IMR-90 (cell line): Measurements from ENCODE around the gene PPP2R1B. TPM values are rescaled to one million over a fixed set of nuclear protein-coding genes. Genes with fewer than 3 reads are reported as not detected.

ENCODE experiments used
- ATAC-seq: fragments of 200-7000 bp; cut with Tn5 transposase; 2 replicates; pipeline ENCODE4 v1.9.1; 2020; ENCODE audit warnings: low read depth, mild to moderate bottlenecking, moderate library complexity
- BruUV-seq: library from RNA; stranded (reverse); fragments of 400-500 nt; replicated peaks from 2 replicates; lab custom pipeline; 2021; lab: Mats Ljungman, UMichigan
- CTCF ChIA-PET: fragments of 300-600 bp; formaldehyde crosslinking; extraction: SDS; loops from one replicate; lab custom pipeline; 2021; ENCODE audit warnings: antibody characterized with exemption; lab: Yijun Ruan, JAX
- POLR2A ChIA-PET: fragments of 300-600 bp; sonication (Branson Sonifier 250); formaldehyde crosslinking; loops from one replicate; lab custom pipeline; 2022; ENCODE audit warnings: antibody characterized with exemption; ENCODE audit not compliant: unreplicated experiment; lab: Charles Lee
- DNase-seq: peaks from one replicate; pipeline ENCODE4 v3.0.0; 2013
- H2AFZ ChIP-seq: replicated peaks from 2 replicates; pipeline ENCODE3; 2013; ENCODE audit warnings: low read length, mild to moderate bottlenecking; ENCODE audit not compliant: poor library complexity
- H2AK5ac ChIP-seq: 2 replicates; pipeline ENCODE4 v1.6.1; 2013; ENCODE audit warnings: low read depth, low read length, inconsistent platforms
- H2AK9ac ChIP-seq: replicated peaks from 2 replicates; pipeline ENCODE3; 2013; ENCODE audit warnings: mild to moderate bottlenecking, low read depth, low read length, moderate library complexity; ENCODE audit not compliant: poor library complexity
- H2BK120ac ChIP-seq: 2 replicates; pipeline ENCODE4 v1.6.1; 2013; ENCODE audit warnings: low read depth, low read length, inconsistent platforms
- H2BK15ac ChIP-seq: 3 replicates; pipeline ENCODE4 v1.6.1; 2013; ENCODE audit warnings: low read depth, low read length, inconsistent platforms
- H2BK20ac ChIP-seq: 2 replicates; pipeline ENCODE4 v1.6.1; 2013; ENCODE audit warnings: low read depth, mild to moderate bottlenecking, inconsistent platforms, low read length, moderate library complexity
- H2BK5ac ChIP-seq: 2 replicates; pipeline ENCODE4 v1.6.1; 2013; ENCODE audit warnings: mild to moderate bottlenecking, low read depth, low read length, inconsistent platforms; ENCODE audit not compliant: poor library complexity, severe bottlenecking
- H3K14ac ChIP-seq: replicated peaks from 2 replicates; pipeline ENCODE4 v1.6.1; 2013; ENCODE audit warnings: low read depth, low read length, inconsistent platforms
- H3K18ac ChIP-seq: 2 replicates; pipeline ENCODE4 v1.6.1; 2013; ENCODE audit warnings: low read depth, low read length, control low read depth
- H3K23ac ChIP-seq: 2 replicates; pipeline ENCODE4 v1.6.1; 2013; ENCODE audit warnings: low read depth, low read length, inconsistent platforms
- H3K27ac ChIP-seq: 2 replicates; pipeline ENCODE4 v1.5.1; 2013; ENCODE audit warnings: mild to moderate bottlenecking, control low read depth, low read length; ENCODE audit not compliant: insufficient read depth
- H3K27me3 ChIP-seq: 2 replicates; pipeline ENCODE4 v1.6.1; 2013; ENCODE audit warnings: low read length; ENCODE audit not compliant: control insufficient read depth, insufficient read depth
- H3K36me3 ChIP-seq: 2 replicates; pipeline ENCODE4 v1.6.1; 2013; ENCODE audit warnings: low read length, mixed read lengths; ENCODE audit not compliant: control insufficient read depth, insufficient read depth
- H3K4ac ChIP-seq: 2 replicates; pipeline ENCODE4 v1.6.1; 2013; ENCODE audit warnings: low read depth, low read length, inconsistent platforms
- H3K4me1 ChIP-seq: 2 replicates; pipeline ENCODE4 v1.6.1; 2013; ENCODE audit warnings: low read length, mixed read lengths; ENCODE audit not compliant: control insufficient read depth, insufficient read depth
- H3K4me2 ChIP-seq: 2 replicates; pipeline ENCODE4 v1.6.1; 2013; ENCODE audit warnings: low read depth, mild to moderate bottlenecking, control low read depth, low read length, moderate library complexity
- H3K4me3 ChIP-seq: 2 replicates; pipeline ENCODE4 v1.5.1; 2013; ENCODE audit warnings: low read depth, mild to moderate bottlenecking, control low read depth, low read length, moderate library complexity; ENCODE audit not compliant: insufficient read depth
- H3K56ac ChIP-seq: 2 replicates; pipeline ENCODE4 v1.6.1; 2013; ENCODE audit warnings: low read length, inconsistent platforms; ENCODE audit not compliant: insufficient read depth; ENCODE audit errors: extremely low read depth
- H3K79me1 ChIP-seq, 2 experiments: 2 replicates each; pipeline ENCODE4 v1.6.1; 2013; ENCODE audit warnings: low read length in 2 of 2, inconsistent platforms in 1 of 2, low read depth in 1 of 2
- H3K9ac ChIP-seq: 2 replicates; pipeline ENCODE4 v1.6.1; 2013; ENCODE audit warnings: low read depth, low read length, control low read depth
- H3K9me1 ChIP-seq: 2 replicates; pipeline ENCODE4 v1.6.1; 2013; ENCODE audit warnings: low read length, inconsistent platforms; ENCODE audit not compliant: insufficient read depth
- H3K9me3 ChIP-seq: 2 replicates; pipeline ENCODE4 v1.6.1; 2013; ENCODE audit warnings: low read length; ENCODE audit not compliant: control insufficient read depth, insufficient read depth
- H4K20me1 ChIP-seq: 2 replicates; pipeline ENCODE4 v1.6.1; 2013; ENCODE audit warnings: low read length, inconsistent platforms; ENCODE audit not compliant: insufficient read depth
- H4K5ac ChIP-seq: 2 replicates; pipeline ENCODE4 v1.6.1; 2013; ENCODE audit warnings: mild to moderate bottlenecking, low read depth, low read length, control low read depth
- H4K8ac ChIP-seq, 2 experiments: 2 replicates each; pipeline ENCODE4 v1.6.1; 2013; ENCODE audit warnings: low read depth in 2 of 2, low read length in 2 of 2, control low read depth in 1 of 2, inconsistent platforms in 1 of 2
- H4K91ac ChIP-seq: 2 replicates; pipeline ENCODE4 v1.6.1; 2013; ENCODE audit warnings: low read depth, low read length, inconsistent platforms; ENCODE audit not compliant: insufficient read depth
- BHLHE40 ChIP-seq: fragments of 150-350 bp; IDR thresholded peaks from 2 replicates; pipeline ENCODE4 v1.6.1; 2016; ENCODE audit warnings: mild to moderate bottlenecking, low read depth, low read length
- CEBPB ChIP-seq: IDR thresholded peaks from 2 replicates; pipeline ENCODE4 v1.6.1; 2012; ENCODE audit warnings: low read depth, low read length, improper control_type of control experiment
- MAFK ChIP-seq: IDR thresholded peaks from 2 replicates; pipeline ENCODE4 v1.6.1; 2012; ENCODE audit warnings: low read depth, low read length, improper control_type of control experiment
- MAZ ChIP-seq: IDR thresholded peaks from 2 replicates; pipeline ENCODE4 v1.6.1; 2012; ENCODE audit warnings: low read depth, mild to moderate bottlenecking, low read length, improper control_type of control experiment, moderate library complexity, borderline replicate concordance
- MXI1 ChIP-seq: IDR thresholded peaks from 2 replicates; pipeline ENCODE4 v1.6.1; 2012; ENCODE audit warnings: low read depth, mild to moderate bottlenecking, low read length, moderate library complexity, borderline replicate concordance
- NFE2L2 ChIP-seq: fragments of 150-350 bp; IDR thresholded peaks from 2 replicates; pipeline ENCODE4 v1.6.1; 2016; ENCODE audit warnings: low read depth, mild to moderate bottlenecking, low read length
- POLR2A ChIP-seq: IDR thresholded peaks from 2 replicates; pipeline ENCODE4 v1.6.1; 2012; ENCODE audit warnings: mild to moderate bottlenecking, low read depth, low read length
- RAD21 ChIP-seq: IDR thresholded peaks from 2 replicates; pipeline ENCODE4 v1.6.1; 2012; ENCODE audit warnings: low read length, improper control_type of control experiment
- RCOR1 ChIP-seq: IDR thresholded peaks from 2 replicates; pipeline ENCODE4 v1.6.1; 2012; ENCODE audit warnings: mild to moderate bottlenecking, low read length, improper control_type of control experiment; ENCODE audit not compliant: insufficient replicate concordance
- RFX5 ChIP-seq: IDR thresholded peaks from 2 replicates; pipeline ENCODE4 v1.8.0; 2012; ENCODE audit warnings: low read depth, mild to moderate bottlenecking, low read length, moderate library complexity
- SMC3 ChIP-seq: fragments of 150-350 bp; IDR thresholded peaks from 2 replicates; pipeline ENCODE4 v1.6.1; 2016; ENCODE audit warnings: low read depth, mild to moderate bottlenecking, antibody characterized with exemption, low read length, moderate library complexity
- WGBS, 2 experiments: methylation state at CpG; one replicate each; pipeline versions ENCODE4 v1.1.5 to v1.1.7; 2013; ENCODE audit warnings: missing lambda C conversion rate in 2 of 2; ENCODE audit not compliant: insufficient read length in 1 of 2; ENCODE audit errors: extremely low coverage in 2 of 2; 5-methylcytosine and 5-hydroxymethylcytosine counted together
- dilution Hi-C: fragments of 300-500 bp; cut with HindIII; formaldehyde crosslinking; loops from one replicate; pipeline ENCODE4 v1.14.3; 2018; ENCODE audit warnings: low sequenced_read_pairs; ENCODE audit not compliant: unreplicated experiment
- in situ Hi-C: fragments of 300-500 bp; cut with MboI; formaldehyde crosslinking; loops from 3 replicates; pipeline ENCODE4 v1.14.3; 2019; ENCODE audit warnings: low sequenced_read_pairs, inconsistent platforms, mixed read lengths
- intact Hi-C: fragments of 100-400 bp; cut with micrococcal nuclease; formaldehyde crosslinking; loops from 2 replicates; pipeline ENCODE4 v1.10.0; 2022
- polyA plus RNA-seq, 3 experiments: library from polyadenylated mRNA; depleted of rRNA; stranded (reverse); fragments of >200 nt; gene quantifications; 2 replicates each; pipeline ENCODE4 v1.2.3, GENCODE V29; 2012; ENCODE audit warnings: low replicate concordance in 1 of 3
- total RNA-seq: library from RNA; depleted of rRNA; stranded (reverse); fragments of >200 nt; gene quantifications from 2 replicates; pipeline ENCODE4 v1.2.3, GENCODE V29; 2012
- TF ChIP-seq, protein P1 (sequence below): conservative IDR thresholded peaks from 2 replicates; pipeline ENCODE4 v1.5.1; 2012; ENCODE audit warnings: mild to moderate bottlenecking, low read depth, low read length, improper control_type of control experiment
- TF ChIP-seq, protein P2 (sequence below): fragments of 150-350 bp; IDR thresholded peaks from 2 replicates; pipeline ENCODE4 v1.6.1; 2016; ENCODE audit warnings: low read depth, mild to moderate bottlenecking, low read length, moderate library complexity, borderline replicate concordance
- TF ChIP-seq, protein P3 (sequence below): fragments of 150-350 bp; IDR thresholded peaks from 2 replicates; pipeline ENCODE4 v1.6.1; 2017; ENCODE audit warnings: mild to moderate bottlenecking, antibody characterized with exemption, low read length, low read depth

Gene PPP2R1B
- total and polyA plus RNA-seq, 2 of the 4 experiments (the other 2 are of a cell fraction): 23.0 to 62.9 TPM

DNA sequence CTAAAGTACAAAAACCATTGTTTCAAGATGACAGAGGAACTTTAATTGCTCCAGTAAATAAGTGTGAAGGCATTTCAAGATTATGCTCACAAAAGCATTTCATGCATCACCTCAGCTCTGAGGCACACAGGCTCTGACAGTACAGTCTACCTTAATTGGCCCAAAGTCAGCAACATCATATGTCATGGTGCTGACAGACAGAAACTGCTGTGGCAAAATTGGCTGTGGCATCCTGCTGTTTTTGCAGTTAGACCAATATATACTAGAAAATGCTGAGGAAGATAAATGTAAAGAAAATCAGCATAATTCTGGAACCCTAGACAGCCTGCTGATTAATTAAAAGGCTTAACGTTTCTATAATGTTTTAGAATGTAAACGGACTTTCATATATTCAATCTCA lies 34.9 kb upstream of the PPP2R1B start:
- no peak overlapping the region for H4K8ac ChIP-seq
- H3K14ac ChIP-seq: no peak overlapping the region
- peaks cover 12% of the 10 kb centered on the region for H3K36me3 ChIP-seq
- no peak overlapping the region for H3K23ac ChIP-seq
- no peak overlapping the region for H2AK5ac ChIP-seq
- CTCF ChIA-PET: no interaction called here
- H2BK20ac ChIP-seq: no peak overlapping the region
- ATAC-seq: no peak
- H4K5ac ChIP-seq: no peak overlapping the region; the same call in 1 of the 2 replicates
- H3K4ac ChIP-seq: no peak overlapping the region
- DNase-seq: no peak
- peaks cover 5% of the 10 kb centered on the region; the same call in 1 of the 2 replicates for H3K4me1 ChIP-seq
- H3K4me2 ChIP-seq: no peak overlapping the region
- H2BK5ac ChIP-seq: no peak overlapping the region
- no peak overlapping the region for H4K91ac ChIP-seq
- intact Hi-C loops (no loop called here), in situ Hi-C loops (no loop called here), dilution Hi-C loops (no loop called here)
- no peak overlapping the region for H2BK120ac ChIP-seq
- peaks cover 5% of the 10 kb centered on the region; the same call in 1 of the 2 replicates for H3K9me3 ChIP-seq
- no peak overlapping the region for H3K4me3 ChIP-seq
- no peak overlapping the region for H3K9ac ChIP-seq
- no peak overlapping the region for H2AFZ ChIP-seq
- H3K27ac ChIP-seq: no peak overlapping the region
- TF ChIP-seq NFE2L2: no peak
- TF ChIP-seq BHLHE40: no peak
- no peak for TF ChIP-seq RCOR1
- no peak for TF ChIP-seq POLR2A
- no peak for TF ChIP-seq SMC3
- TF ChIP-seq MAZ: no peak
- TF ChIP-seq, protein P1, sequence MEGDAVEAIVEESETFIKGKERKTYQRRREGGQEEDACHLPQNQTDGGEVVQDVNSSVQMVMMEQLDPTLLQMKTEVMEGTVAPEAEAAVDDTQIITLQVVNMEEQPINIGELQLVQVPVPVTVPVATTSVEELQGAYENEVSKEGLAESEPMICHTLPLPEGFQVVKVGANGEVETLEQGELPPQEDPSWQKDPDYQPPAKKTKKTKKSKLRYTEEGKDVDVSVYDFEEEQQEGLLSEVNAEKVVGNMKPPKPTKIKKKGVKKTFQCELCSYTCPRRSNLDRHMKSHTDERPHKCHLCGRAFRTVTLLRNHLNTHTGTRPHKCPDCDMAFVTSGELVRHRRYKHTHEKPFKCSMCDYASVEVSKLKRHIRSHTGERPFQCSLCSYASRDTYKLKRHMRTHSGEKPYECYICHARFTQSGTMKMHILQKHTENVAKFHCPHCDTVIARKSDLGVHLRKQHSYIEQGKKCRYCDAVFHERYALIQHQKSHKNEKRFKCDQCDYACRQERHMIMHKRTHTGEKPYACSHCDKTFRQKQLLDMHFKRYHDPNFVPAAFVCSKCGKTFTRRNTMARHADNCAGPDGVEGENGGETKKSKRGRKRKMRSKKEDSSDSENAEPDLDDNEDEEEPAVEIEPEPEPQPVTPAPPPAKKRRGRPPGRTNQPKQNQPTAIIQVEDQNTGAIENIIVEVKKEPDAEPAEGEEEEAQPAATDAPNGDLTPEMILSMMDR: no peak
- TF ChIP-seq, protein P2, sequence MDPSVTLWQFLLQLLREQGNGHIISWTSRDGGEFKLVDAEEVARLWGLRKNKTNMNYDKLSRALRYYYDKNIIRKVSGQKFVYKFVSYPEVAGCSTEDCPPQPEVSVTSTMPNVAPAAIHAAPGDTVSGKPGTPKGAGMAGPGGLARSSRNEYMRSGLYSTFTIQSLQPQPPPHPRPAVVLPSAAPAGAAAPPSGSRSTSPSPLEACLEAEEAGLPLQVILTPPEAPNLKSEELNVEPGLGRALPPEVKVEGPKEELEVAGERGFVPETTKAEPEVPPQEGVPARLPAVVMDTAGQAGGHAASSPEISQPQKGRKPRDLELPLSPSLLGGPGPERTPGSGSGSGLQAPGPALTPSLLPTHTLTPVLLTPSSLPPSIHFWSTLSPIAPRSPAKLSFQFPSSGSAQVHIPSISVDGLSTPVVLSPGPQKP: no peak
- no peak for TF ChIP-seq MXI1
- TF ChIP-seq, protein P3, sequence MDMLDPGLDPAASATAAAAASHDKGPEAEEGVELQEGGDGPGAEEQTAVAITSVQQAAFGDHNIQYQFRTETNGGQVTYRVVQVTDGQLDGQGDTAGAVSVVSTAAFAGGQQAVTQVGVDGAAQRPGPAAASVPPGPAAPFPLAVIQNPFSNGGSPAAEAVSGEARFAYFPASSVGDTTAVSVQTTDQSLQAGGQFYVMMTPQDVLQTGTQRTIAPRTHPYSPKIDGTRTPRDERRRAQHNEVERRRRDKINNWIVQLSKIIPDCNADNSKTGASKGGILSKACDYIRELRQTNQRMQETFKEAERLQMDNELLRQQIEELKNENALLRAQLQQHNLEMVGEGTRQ: no peak
- TF ChIP-seq CEBPB: no peak
- no peak for TF ChIP-seq RFX5
- TF ChIP-seq RAD21: no peak
- TF ChIP-seq MAFK: no peak
- no peak overlapping the region; the same call in 1 of the 2 replicates for H3K18ac ChIP-seq
- H3K9me1 ChIP-seq: peaks cover 5% of the 10 kb centered on the region
- no peak overlapping the region for H2AK9ac ChIP-seq
- peaks cover 6% of the 10 kb centered on the region in 2 experiments for H3K79me1 ChIP-seq
- BruUV-seq: no TSS peak
- POLR2A ChIA-PET: no interaction called here
- H4K20me1 ChIP-seq: no peaks in the 10 kb centered on the region
- H2BK15ac ChIP-seq: no peak overlapping the region
- H3K27me3 ChIP-seq: no peaks in the 10 kb centered on the region
- no CpG with 5 or more reads among the region's 2 CpGs for WGBS, 2 experiments
- H3K56ac ChIP-seq: no peak overlapping the region
